Mammary epithelial cell (primary cell): ENCODE results near the gene GALNT2.

Source experiments
- EZH2 ChIP-seq: IDR thresholded peaks from 2 replicates; pipeline ENCODE4 v1.6.1; 2012; ENCODE audit warnings: low read length, inconsistent platforms, borderline replicate concordance
- TF ChIP-seq, protein P1 (sequence below), 2 donors: IDR thresholded peaks in 1 of 2; conservative IDR thresholded peaks in 1 of 2; 2 replicates each; pipeline ENCODE4 v1.5.1; 2011 to 2012; ENCODE audit warnings: inconsistent platforms in 2 of 2, low read length in 2 of 2, mild to moderate bottlenecking in 2 of 2, control low read depth in 1 of 2, low read depth in 1 of 2; ENCODE audit not compliant: insufficient read depth in 1 of 2; ENCODE audit errors: extremely low read depth in 1 of 2

DNA sequence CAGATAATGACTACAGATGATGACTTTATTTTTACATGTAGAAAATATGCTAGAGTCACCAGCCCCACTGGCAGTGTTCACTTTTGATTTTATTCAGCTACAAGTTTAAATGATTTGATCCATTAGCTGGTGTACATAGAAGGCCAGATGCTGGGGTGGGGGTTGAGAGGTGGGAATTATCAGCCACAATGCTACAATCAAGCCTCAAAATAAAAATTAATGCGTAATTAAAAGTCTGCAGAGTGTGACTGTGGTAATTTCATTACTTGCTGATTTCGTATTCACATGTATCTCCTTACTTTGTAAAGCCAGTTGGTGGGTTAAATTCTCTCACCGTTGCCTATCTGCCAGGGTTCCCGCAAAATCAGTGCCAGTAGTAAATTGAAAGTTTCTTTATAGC lies 109.3 kb downstream of the GALNT2 start:
- TF ChIP-seq EZH2: no peak
- TF ChIP-seq, protein P1, sequence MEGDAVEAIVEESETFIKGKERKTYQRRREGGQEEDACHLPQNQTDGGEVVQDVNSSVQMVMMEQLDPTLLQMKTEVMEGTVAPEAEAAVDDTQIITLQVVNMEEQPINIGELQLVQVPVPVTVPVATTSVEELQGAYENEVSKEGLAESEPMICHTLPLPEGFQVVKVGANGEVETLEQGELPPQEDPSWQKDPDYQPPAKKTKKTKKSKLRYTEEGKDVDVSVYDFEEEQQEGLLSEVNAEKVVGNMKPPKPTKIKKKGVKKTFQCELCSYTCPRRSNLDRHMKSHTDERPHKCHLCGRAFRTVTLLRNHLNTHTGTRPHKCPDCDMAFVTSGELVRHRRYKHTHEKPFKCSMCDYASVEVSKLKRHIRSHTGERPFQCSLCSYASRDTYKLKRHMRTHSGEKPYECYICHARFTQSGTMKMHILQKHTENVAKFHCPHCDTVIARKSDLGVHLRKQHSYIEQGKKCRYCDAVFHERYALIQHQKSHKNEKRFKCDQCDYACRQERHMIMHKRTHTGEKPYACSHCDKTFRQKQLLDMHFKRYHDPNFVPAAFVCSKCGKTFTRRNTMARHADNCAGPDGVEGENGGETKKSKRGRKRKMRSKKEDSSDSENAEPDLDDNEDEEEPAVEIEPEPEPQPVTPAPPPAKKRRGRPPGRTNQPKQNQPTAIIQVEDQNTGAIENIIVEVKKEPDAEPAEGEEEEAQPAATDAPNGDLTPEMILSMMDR (conservative IDR thresholded peaks at IDR 0.05 in 1 of 2, IDR thresholded peaks at IDR 0.05 in 1 of 2; ENCODE audit: extremely low read depth in 1 of 2, insufficient read depth in 1 of 2, low read depth in 1 of 2, low read length in 2 of 2): no peak
